Sigmoid colon (tissue), 3 donors: Measurements from ENCODE around the gene TMEM107.

Source experiments
- POLR2A ChIP-seq, 2 donors: fragments of 450-650 bp; IDR thresholded peaks; one replicate each; pipeline ENCODE4 v1.6.1; 2016; ENCODE audit warnings: antibody characterized with exemption in 2 of 2, mild to moderate bottlenecking in 2 of 2, moderate library complexity in 2 of 2
- TF ChIP-seq, protein P1 (sequence below), 4 experiments: fragments of 450-650 bp in 3 of 4; fragments of 200-600 bp in 1 of 4; IDR thresholded peaks; one replicate each; pipeline ENCODE4 v1.5.1; 2016 to 2019; ENCODE audit warnings: antibody characterized with exemption in 4 of 4, mild to moderate bottlenecking in 3 of 4, moderate library complexity in 2 of 4

DNA sequence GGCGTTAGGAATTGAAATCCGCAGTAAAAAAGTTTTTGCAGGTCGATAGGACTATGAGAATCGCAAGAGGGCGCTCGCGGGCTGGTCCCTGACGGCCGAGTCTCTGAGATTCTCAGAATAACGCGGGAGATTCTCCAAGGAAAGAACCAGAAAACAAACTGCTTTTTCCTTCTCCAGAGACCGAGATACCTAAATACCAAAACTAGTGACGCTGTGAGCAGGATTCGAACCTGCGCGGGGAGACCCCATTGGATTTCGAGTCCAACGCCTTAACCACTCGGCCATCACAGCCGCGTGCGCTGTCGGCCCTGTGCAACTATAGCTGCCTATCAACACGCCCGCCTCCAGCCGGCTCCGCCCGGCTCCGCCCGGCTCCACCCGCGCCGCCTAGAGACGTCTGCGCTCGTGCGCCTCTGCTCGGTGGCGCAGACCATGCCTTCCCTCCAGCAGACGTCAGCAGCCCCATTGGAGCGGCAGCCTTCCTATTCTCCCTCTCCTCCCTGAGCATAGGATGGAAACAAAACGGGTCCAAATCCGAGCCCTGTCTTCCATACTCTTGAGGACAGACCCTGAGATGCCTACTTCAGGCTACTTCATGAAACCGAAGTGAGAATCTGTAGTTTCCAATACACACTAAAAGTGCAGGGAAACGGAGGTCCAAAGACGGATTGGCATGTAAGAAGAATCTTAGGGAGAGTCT, 37.4 kb downstream of the TMEM107 start:
- TF ChIP-seq, protein P1, sequence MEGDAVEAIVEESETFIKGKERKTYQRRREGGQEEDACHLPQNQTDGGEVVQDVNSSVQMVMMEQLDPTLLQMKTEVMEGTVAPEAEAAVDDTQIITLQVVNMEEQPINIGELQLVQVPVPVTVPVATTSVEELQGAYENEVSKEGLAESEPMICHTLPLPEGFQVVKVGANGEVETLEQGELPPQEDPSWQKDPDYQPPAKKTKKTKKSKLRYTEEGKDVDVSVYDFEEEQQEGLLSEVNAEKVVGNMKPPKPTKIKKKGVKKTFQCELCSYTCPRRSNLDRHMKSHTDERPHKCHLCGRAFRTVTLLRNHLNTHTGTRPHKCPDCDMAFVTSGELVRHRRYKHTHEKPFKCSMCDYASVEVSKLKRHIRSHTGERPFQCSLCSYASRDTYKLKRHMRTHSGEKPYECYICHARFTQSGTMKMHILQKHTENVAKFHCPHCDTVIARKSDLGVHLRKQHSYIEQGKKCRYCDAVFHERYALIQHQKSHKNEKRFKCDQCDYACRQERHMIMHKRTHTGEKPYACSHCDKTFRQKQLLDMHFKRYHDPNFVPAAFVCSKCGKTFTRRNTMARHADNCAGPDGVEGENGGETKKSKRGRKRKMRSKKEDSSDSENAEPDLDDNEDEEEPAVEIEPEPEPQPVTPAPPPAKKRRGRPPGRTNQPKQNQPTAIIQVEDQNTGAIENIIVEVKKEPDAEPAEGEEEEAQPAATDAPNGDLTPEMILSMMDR (IDR thresholded peaks at IDR 0.05) = peak in 3 of 4 experiments; percentile 82 to 98 (median 92)
- TF ChIP-seq POLR2A (IDR thresholded peaks at IDR 0.05) = peak; percentile 37 to 60
